HG02588 (cell line): ENCODE data around the gene KRABD2.
"Not testable (repeated sequence)": the region's sequence is repeated elsewhere in the genome, so short reads cannot be mapped to it uniquely, and the experiment has no call there.

Experiments used
- ATAC-seq: cut with Tn5 transposase; IDR thresholded peaks from one replicate; pipeline ENCODE4 v1.9.1; 2021; ENCODE audit warnings: mild to moderate bottlenecking, moderate library complexity; ENCODE audit not compliant: unreplicated experiment

The KRABD2 gene

DNA sequence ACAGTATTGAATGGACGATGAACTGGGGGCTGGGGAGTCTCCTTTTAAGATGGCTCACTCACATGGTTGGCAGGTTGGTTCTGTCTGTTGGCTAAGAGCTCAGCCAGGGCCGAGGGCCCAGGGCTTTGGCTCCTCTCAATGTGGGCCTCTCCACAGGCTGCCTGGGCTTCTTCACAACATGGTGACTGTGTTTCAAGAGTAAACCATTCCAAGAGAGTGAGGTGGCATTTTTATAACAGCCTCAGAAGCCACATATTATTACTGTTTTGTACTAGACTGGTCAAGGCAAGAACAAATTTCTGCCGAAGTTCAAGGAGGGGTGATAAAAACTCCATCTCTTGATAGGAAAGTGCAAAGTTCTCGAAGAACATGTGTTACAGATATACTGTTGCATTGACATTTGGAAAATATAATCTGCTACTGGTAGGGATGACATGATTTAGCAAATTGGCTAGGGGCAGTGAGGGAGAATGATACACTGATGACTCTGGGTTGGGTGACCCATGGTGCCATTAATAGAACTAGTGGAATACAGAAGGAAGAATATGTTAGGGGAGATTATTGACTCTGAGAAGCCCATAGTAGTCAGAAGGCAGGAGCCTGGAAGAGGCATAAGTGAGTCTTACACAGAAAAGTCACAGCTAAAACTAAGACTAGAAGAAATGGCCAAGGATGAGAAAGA lies 13.7 kb downstream of the KRABD2 start:
- no peak for ATAC-seq

DNA sequence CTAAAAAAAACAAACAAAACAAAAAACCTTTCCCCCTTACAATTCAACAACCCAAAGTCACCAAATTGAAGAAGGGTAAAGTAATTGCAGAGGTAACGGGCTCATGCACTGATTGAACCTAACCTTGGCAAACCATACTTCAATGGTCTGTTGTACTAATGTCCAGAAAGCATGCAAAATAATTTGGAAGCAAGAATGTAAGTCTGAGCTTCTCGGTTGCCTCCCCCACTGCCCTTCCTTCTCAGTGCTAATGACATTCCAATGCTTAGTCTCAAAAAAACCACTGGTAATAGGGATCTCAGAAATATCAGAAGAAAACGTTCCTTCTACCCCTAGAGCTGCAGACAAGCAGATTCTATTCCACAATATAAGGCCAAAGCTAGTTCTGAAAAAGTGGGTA lies 15.8 kb downstream of the KRABD2 start:
- no peak for ATAC-seq

DNA sequence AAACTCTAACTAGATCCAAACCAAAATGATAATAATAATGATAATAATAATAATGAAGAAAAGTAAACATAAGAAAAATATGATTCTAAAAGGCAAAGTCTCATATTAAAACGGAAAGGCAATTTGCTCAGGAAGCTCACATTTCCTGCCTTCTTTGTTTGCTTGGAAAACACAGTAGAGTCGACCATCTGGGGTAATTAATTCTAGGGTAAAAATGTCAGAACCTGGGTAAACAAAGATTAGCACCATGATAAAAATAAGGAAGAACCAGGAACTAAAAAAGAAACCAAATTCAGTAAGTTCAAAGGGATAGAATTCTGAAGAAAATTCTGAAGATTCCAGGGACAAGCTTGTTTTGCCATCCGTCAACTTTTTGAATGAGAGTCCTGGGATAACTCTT lies 16.2 kb downstream of the KRABD2 start:
- no peak for ATAC-seq

DNA sequence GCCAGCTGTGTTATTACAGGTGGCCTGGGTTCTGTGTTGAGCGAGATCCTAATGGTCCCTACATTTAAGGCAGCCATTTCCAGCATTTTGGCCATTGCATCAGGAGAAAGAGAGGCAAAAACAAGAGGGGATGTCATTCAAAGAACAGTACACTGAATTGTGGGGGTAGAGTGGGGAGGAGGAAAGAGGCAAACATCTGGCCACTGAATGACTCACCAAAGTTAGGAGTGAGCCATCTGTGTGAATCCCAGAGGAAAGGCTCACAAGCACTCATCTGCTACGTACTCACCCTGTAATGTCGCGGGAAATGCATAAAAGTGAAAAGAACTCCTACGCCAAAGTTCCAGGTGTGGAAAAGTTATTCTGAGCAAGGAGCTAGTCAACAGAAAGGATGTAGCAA lies 16.7 kb downstream of the KRABD2 start:
- ATAC-seq: no peak

DNA sequence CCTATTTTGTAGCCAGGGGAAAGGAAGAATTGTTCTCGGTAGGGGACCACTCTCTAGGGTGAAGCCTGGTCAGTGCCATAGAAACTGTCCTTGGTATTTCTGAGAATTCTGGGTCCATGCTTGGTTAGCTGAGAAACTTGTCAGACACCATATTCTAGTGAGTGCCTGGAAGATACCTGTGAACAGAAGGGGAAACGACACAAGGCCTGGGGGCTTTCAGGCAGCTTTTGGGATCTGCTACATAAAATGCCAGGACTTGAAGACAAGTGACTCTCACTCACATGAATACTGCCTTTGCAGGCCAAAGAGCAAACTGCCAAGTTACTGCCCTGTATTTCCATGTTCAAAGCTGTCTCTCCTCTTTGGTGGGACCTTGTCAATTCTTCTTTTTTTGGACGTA lies 18.6 kb downstream of the KRABD2 start:
- ATAC-seq: no peak

DNA sequence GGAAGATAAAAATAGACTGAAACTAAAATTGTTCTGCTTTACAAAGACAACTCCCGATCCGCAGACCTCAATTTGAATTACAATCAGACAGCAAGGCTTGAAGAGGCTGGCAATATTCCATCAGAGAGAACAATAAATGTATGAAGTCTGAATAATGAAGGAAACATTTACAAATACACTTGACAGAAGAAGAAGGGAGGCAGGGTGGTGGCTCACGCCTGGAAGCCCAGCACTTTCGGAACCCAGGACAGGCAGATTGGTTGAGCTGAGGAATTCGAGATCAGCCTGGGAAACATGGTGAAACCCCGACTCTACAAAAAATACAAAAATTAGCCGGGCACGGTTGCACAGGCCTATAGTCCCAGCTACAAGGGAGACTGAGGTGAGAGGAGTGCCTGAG lies 22.3 kb downstream of the KRABD2 start:
- ATAC-seq: no peak

DNA sequence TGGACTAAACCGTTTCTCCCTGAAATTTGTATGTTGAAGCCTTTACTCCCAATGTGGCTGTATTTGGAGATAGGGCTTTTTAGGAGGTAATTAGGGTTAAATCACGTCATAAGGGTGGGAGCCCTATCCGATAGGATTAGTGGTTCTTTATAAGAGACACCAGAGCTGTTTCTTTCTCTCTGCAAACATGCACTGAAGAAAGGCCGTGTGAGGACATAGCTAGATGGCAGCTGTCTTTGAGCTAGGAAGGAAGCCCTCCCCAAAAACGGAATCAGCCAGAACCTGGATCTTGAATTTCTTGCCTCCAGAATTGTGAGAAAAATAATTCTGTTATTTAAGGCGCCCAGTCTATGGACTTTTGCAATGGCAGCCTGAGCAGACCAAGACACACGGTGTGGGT lies 22.8 kb downstream of the KRABD2 start:
- no peak for ATAC-seq

DNA sequence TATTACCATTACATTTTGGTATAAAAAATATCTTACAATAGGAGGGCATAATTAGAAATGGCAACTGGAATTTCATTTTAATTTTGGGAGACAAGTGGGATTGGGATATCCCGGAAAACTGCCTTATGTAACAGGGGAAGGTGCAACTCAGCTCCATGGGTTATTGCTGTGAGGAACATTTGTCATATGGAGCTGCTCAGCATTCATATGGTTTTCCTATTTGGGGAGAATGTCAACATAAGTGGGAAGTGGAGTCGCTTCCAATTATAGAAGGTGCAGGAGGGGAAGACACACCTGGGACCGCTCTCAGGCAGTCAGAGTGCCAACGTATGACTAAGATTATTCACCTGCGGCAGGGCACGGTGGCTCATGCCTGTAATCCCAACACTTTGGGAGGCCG lies 26.2 kb downstream of the KRABD2 start:
- ATAC-seq: no peak

DNA sequence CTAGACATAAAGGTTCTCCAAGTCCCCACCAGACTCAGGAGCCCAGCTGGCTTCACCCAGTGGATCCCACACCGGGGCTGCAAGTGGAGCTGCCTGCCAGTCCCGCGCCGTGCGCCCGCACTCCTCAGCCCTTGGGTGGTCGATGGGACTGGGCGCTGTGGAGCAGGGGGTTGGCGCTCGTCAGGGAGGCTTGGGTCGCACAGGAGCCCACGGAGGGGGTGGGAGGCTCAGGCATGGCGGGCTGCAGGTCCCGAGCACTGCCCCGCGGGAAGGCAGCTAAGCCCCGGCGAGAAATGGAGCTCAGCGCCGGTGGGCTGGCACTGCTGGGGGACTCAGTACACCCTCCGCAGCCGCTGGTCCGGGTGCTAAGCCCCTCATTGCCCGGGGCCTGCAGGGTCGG lies 29.5 kb downstream of the KRABD2 start:
- not testable (repeated sequence) for ATAC-seq

DNA sequence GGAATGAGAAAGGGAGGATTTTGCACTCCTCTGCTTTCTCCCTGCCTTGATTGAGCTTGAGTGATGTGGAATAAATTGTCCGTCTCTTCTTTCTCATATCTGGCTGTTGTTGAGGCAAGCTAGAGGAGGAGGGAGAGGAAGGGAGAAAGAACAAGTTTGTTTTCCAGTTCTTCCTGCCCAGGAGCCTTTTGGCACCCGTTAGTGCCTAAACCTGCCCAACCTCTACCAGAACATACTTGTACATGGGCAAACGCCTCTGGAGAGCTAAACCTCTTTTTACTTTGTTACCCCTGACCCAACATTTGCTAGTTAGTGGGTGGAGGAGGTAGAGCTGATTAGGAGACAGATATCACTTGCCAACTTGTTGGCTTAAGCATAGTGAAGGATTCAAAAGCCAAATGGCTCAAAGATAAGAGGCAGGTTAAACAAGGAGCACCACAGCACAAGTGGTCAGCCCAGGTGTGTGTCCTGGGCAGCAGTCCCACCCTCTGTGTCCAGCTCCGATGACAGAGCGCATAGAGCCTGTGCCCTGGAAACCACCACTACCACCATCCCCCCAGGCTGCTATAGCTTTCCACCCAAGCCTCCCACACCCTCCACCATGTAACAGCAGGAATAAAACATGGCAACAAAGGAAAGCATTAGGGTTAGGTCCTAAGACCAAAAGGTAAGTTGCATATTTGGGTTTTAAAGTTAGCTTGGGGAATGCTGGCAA lies 30.4 kb downstream of the KRABD2 start:
- ATAC-seq: no peak

DNA sequence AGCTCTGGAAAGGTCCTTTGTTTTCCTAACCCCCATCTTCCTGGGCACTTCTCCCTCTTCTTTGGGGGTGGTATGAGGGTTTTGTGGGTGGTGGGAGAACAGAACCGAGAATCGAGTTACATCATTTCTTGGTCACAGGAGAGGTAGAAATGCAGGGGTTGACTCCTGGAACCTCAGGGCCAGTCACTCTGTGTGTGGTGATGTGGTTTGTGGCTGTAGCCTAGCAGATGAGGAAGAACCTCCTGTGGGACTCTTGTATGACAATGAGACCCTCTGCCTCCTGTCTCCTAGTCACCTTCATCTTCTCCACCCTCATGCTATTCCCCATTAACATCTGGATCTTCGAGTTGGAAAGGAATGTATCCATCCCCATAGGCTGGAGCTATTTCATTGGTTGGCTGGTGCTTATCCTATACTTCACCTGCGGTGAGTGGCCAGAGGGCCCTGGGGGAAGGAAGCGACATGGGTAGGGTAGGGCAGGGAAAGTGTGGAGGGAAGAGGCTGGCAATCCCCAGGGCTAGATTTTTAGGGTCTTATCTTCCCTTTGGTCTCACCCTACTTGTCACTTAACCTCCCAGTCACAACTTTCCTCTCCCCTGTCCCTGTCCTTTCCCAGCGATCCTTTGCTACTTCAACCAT lies 31.3 kb downstream of the KRABD2 start:
- ATAC-seq: no peak

DNA sequence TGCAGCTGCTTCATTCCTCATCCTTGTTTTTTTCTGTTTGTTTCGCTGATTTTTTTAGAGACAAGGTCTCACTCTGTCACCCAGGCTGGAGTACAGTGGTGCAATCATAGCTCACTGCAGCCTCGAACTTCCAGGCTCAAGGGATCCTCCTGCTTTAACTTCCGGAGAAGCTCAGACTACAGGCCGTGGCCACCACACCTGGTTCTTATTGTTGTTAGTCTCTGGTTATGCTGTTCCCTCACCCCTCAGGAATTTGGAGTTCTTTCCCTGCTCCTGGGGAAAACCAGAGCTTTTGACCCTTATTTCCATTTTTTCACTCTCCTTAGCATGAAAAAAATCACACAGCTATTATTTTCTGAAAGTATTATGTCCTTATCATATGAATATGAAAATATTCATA lies 35.0 kb downstream of the KRABD2 start:
- no peak for ATAC-seq

DNA sequence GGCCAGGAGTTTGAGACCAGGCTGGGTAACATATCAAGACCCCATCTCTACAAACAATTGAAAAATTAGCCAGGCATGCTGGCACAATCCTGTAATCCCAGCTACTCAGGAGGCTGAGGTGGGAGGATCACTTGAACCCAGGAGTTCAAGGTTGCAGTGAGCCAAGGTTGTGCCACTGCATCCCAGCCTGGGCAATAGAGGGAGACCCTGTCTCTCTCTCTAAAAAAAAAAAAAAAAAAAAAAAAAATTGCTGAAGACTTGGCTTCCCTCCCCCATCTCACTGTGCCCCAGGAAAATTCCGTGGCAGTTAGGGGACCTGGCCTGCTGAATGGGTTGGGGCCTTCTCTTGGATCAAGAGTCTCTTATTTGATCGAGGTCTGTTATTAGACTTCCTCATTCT lies 37.0 kb downstream of the KRABD2 start, which contains the start of gene ODF4:
Gene ODF4, plus strand, starts transcription at position 301 of the 400 bp plus-strand sequence. CDS start 212 bp downstream, outside the sequence.
- ATAC-seq: no peak

DNA sequence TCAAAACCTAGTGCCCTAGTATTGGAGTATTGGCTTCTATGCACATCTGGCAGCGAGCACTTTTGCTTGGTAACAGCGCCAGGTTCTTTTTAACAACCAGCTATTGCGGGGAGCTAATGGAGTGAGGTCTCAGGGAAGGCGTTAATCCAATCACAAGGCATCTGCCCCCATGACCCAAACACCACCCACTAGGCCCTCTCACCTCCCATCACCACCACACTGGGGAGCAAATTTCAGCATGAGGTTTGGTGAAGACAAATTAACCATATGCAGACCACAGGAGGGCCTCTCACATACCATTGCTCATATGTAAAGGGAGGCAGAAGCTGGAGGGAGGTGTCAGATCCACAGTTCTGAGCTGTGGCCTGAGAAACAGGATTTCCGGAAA lies 37.8 kb downstream of the KRABD2 start:
- ATAC-seq: no peak

DNA sequence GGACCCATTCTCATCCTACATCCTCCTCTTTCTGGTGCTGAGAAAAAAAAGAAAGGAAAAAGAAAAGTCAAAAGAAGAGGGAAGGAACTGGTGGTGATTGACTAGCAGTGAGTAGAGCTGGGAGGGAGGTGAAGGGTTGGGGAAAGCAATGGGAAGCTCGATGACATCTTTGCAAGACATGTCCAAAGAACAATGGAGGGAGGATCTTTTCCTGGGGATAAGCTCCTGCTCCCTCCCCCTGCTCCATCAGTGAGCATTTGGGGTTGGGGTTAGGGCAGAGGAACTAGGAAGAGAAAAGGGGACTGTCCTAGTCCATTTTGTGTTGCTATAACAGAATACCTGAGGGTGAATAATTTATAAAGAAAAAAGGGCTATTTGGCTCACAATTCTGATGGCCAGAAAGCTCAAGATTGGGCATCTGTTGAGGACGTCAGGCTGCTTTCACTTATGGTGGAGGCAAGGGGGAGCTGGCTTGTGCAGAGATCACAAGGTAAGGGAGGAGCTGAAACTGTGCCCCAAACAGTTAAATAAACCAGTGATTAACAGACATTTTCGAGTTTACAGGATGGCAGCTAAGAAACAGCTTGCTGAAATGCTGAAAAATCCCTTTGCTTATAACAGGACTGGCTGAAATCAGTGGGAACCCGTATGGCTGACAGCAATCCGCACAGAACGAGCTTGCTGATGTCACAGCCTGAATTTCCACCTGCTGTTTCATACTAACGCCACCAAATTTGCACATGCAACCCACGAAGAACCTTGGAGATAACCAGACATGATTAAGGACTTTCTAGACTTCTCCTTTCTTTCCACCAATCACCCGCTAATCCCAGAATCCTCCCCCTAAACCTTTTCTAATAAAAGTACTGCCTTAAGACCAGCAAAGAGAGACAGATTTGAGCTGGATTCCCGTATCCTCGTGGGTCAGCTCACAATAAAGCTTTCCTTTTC lies 38.4 kb downstream of the KRABD2 start:
- ATAC-seq: no peak

DNA sequence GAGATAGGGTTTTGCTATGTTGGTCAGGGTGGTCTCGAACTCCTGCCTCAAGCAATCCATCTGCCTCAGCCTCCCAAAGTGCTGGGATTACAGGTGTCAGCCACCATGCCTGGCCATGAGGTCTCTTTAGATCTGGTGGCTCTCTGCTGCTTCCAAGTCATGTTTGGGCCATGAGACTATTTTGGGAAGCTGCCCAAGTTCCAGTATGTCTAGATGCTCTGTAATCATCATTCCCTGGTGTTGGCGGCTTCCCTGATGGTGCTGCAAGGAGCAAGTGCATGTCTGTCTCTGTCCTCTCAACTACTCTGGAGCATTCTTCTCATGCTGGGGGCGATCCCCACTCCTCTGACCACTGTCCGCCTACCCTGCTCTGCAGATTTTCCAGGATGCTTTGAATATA lies 43.2 kb downstream of the KRABD2 start:
- no peak for ATAC-seq

DNA sequence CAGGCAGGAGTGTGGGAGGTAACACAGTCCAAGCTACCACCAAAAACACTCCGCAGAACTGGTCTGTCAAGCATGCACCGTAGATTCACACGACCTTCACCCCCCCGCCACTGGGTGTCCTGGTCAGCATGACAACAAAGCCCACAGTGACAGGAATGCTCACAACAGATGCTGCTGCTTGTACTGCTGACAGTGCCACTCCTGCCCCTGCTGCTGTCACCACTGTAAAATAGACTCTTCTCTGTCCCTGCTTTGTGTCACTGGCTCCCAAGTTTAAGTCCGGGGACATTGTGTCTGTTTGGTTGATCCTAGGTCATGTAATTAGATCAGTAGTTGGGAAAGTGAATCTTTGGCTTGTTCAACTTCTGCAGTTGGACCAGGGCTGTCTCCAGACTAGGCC lies 43.8 kb downstream of the KRABD2 start:
- no peak for ATAC-seq

DNA sequence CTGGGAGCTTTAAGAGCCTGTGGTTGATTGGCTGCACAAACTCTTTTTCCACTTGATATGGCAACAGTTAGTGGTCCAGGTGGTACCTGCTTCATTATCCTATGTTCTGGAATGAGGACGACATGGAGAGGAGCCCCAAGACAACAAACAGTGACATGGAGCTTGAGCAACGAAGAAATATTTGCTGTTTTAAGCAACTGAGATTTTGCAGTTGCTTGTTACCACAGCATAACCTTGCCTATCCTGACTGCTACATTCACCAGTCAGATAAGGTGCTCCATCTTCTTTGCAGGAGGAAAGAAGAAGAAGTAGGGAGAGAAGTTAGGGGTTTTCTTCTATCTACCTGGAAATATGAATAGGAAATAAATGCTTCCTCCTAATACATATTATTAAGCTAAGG lies 44.4 kb downstream of the KRABD2 start:
- no peak for ATAC-seq

DNA sequence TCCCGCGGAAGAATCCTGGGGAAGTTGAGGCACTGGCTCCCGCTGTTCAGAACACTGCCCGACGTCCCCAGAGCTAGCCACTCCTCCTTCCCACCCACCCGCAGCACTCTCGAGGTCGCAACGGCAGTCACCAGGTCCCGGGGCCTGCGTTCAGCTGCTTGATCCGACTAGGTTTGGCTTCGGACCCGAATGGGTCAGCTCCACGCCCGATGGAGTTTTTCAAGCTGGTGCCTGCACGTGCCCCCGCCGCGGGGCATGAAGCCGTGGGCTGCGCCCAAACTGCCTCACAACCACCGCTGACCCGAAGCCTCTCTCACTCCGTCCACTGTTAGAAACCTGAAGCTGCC lies 49.2 kb downstream of the KRABD2 start:
- ATAC-seq: no peak
